Smooth muscle cell (in vitro differentiated cells): ENCODE results near the gene SHC4. TPM values are rescaled to one million over a fixed set of nuclear protein-coding genes. Genes with fewer than 3 reads are reported as not detected.

Experiments used
- DNase-seq: peaks from one replicate; lab custom pipeline; 2025; ENCODE audit not compliant: unreplicated experiment; lab: John Stamatoyannopoulos, UW
- H2AFZ ChIP-seq: fragments of 200-600 bp; sonication (generic); 2 replicates; pipeline ENCODE4 v1.6.0; 2016; ENCODE audit warnings: antibody characterized with exemption, low read depth, mild to moderate bottlenecking
- H3F3A ChIP-seq: fragments of 200-600 bp; sonication (generic); 2 replicates; pipeline ENCODE4 v1.6.0; 2017; ENCODE audit warnings: antibody characterized with exemption, low read depth
- H3K27ac ChIP-seq: fragments of 200-600 bp; sonication (generic); 2 replicates; pipeline ENCODE4 v1.5.1; 2016; ENCODE audit warnings: low read depth, mild to moderate bottlenecking
- H3K27me3 ChIP-seq: fragments of 200-600 bp; sonication (generic); 2 replicates; pipeline ENCODE4 v1.6.1; 2016; ENCODE audit warnings: low read depth, mild to moderate bottlenecking
- H3K36me3 ChIP-seq: fragments of 200-600 bp; sonication (generic); 2 replicates; pipeline ENCODE4 v1.5.1; 2016; ENCODE audit warnings: low read depth
- H3K4me1 ChIP-seq: fragments of 200-600 bp; sonication (generic); 2 replicates; pipeline ENCODE4 v1.5.1; 2016; ENCODE audit warnings: low read depth
- H3K4me2 ChIP-seq: fragments of 200-600 bp; sonication (generic); 2 replicates; pipeline ENCODE4 v1.6.0; 2016; ENCODE audit warnings: mild to moderate bottlenecking
- H3K4me3 ChIP-seq: fragments of 200-600 bp; sonication (generic); 2 replicates; pipeline ENCODE4 v1.5.1; 2016; ENCODE audit warnings: mild to moderate bottlenecking
- H3K79me2 ChIP-seq: fragments of 200-600 bp; sonication (generic); 2 replicates; pipeline ENCODE4 v1.6.0; 2016; ENCODE audit warnings: low read depth, mild to moderate bottlenecking
- H3K9ac ChIP-seq: fragments of 200-600 bp; sonication (generic); 2 replicates; pipeline ENCODE4 v1.6.0; 2016; ENCODE audit warnings: low read depth
- H3K9me3 ChIP-seq: fragments of 200-600 bp; sonication (generic); replicated peaks from 2 replicates; pipeline ENCODE4 v1.5.1; 2016; ENCODE audit warnings: low read depth
- H4K20me1 ChIP-seq: fragments of 200-600 bp; sonication (generic); 2 replicates; pipeline ENCODE4 v1.6.0; 2016; ENCODE audit warnings: low read depth
- CTCF ChIP-seq: fragments of 200-600 bp; sonication (generic); IDR thresholded peaks from 2 replicates; pipeline ENCODE4 v1.5.1; 2017; ENCODE audit warnings: borderline replicate concordance, mild to moderate bottlenecking, antibody characterized with exemption; ENCODE audit not compliant: insufficient read depth, poor library complexity, severe bottlenecking
- WGBS: methylation state at CpG from one replicate; pipeline ENCODE4 v1.1.7; 2016; ENCODE audit warnings: low lambda C conversion rate; 5-methylcytosine and 5-hydroxymethylcytosine counted together
- polyA plus RNA-seq: library from polyadenylated mRNA; unstranded; fragments of >200 nt; fragmentation: Nextera tagmentation; extraction: Ambion mirVana; gene quantifications from 2 replicates; pipeline ENCODE4 v1.2.1, GENCODE V29; 2016
- total RNA-seq: library from RNA; depleted of rRNA; stranded (reverse); fragments of >200 nt; gene quantifications from 2 replicates; pipeline ENCODE4 v1.2.3, GENCODE V29; 2014

Gene SHC4
- total and polyA plus RNA-seq, 2 experiments from 2014 or later = 0.39 to 1.2 TPM

- no peaks in the 10 kb centered on the region for H3K79me2 ChIP-seq
- no peak overlapping the region for H2AFZ ChIP-seq
- H3K9me3 ChIP-seq = no peaks in the 10 kb centered on the region
- H3K9ac ChIP-seq = no peak overlapping the region
- H3F3A ChIP-seq = no peaks in the 10 kb centered on the region
- H3K4me1 ChIP-seq = peaks cover 34% of the 10 kb centered on the region
- H3K27ac ChIP-seq = no peak overlapping the region
- no peaks in the 10 kb centered on the region for H4K20me1 ChIP-seq
- H3K27me3 ChIP-seq = no peaks in the 10 kb centered on the region
- no peak overlapping the region for H3K4me3 ChIP-seq
- no peaks in the 10 kb centered on the region for H3K36me3 ChIP-seq
- WGBS = 42% methylated on average over 1 of the region's 1 CpG
- no peak for DNase-seq
- no peak overlapping the region for H3K4me2 ChIP-seq
- TF ChIP-seq CTCF = no peak
Measured at GRCh38 chr15:48798319-48798718, 165.4 kb downstream of the SHC4 start.

- no peaks in the 10 kb centered on the region for H3K9me3 ChIP-seq
- WGBS = 95% methylated on average over 3 of the region's 3 CpGs
- no peak for DNase-seq
Measured at GRCh38 chr15:48796930-48797329, 166.8 kb downstream of the SHC4 start.

GRCh38 chr15:48796521-48796920 lies 167.2 kb downstream of the SHC4 start:
- no peak overlapping the region for H3K4me3 ChIP-seq

More at GRCh38 chr15:48796930-48797329, 166.8 kb downstream of the SHC4 start:
- Histone ChIP-seq H2AFZ (no peak overlapping the region), H3K36me3 (no peaks in the 10 kb centered on the region), H3K4me1 (peaks cover 30% of the 10 kb centered on the region), H3K9ac (no peak overlapping the region), H3K4me3 (no peak overlapping the region), H3F3A (no peaks in the 10 kb centered on the region), H3K79me2 (no peaks in the 10 kb centered on the region), H3K4me2 (no peak overlapping the region), H4K20me1 (no peaks in the 10 kb centered on the region), H3K27ac (no peak overlapping the region), H3K27me3 (no peaks in the 10 kb centered on the region)
- no peak for TF ChIP-seq CTCF

More at GRCh38 chr15:48796521-48796920, 167.2 kb downstream of the SHC4 start:
- no peak for TF ChIP-seq CTCF
- peaks cover 30% of the 10 kb centered on the region for H3K4me1 ChIP-seq
- no peak overlapping the region for H3K4me2 ChIP-seq
- no peaks in the 10 kb centered on the region for H3F3A ChIP-seq
- WGBS = 95% methylated on average over 3 of the region's 3 CpGs
- H3K79me2 ChIP-seq = no peaks in the 10 kb centered on the region
- no peak overlapping the region for H3K27ac ChIP-seq
- H3K27me3 ChIP-seq = no peaks in the 10 kb centered on the region
- H3K9me3 ChIP-seq = no peaks in the 10 kb centered on the region
- DNase-seq = no peak
- no peaks in the 10 kb centered on the region for H4K20me1 ChIP-seq
- no peak overlapping the region for H2AFZ ChIP-seq
- no peak overlapping the region for H3K9ac ChIP-seq
- H3K36me3 ChIP-seq = no peaks in the 10 kb centered on the region
